GM18873 (cell line): ENCODE results near the gene GUCY1B1.

Source experiments
- ATAC-seq: cut with Tn5 transposase; IDR thresholded peaks from one replicate; pipeline ENCODE4 v1.9.1; 2021; ENCODE audit warnings: mild to moderate bottlenecking, moderate library complexity, moderate number of reproducible peaks; ENCODE audit not compliant: unreplicated experiment, low FRiP score

The GUCY1B1 gene

DNA sequence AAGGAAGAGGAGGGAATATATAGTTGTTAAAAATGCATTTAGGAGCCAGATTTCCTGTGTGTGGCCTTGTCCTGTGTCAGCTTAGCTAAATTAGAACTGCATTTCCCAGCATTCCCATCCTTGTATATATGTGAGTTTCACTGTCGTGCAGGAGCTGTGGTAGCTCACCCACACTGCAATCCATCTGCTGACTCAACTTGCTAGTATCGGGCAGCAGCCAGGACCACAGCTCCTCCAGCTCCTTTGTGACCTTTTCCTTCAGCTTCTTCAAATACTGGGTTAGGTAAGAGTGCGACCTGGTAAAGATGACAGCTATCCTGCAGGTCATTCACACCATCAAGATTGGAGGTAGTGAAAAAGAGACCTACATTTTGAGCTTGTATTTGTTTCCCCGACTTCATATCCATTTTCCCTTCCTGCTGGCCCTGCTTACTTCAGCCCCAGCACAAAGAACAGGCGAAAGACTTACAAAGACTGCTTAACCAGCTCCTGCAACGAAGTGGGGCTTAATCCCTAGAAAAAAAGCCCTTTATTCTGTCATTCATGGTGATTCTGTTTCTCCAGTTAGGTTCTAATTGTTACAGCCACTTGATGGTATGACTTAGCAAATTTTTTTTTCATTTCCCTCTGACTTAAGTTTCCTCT, 95.9 kb downstream of the GUCY1B1 start:
- ATAC-seq, result no peak

DNA sequence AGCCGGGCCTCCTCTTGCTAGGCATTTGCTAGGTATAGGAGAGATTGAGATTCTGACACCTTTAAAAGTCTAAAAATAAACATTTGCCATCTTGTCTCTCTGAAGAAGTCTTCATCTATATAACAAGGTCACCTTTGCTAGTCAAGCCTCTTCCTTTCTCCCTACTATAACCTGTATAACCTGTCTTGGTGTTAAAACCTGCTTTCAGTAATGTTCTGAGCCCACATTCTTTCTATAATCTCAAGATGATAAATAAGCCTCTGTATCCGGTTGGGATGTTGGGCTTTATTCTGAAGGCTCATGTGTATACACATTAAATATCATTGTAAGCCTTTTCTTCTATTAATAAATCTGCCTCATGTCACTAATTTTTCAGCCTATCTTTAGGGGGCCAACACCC, 97.1 kb downstream of the GUCY1B1 start:
- no peak for ATAC-seq
